Measurements from ENCODE around the gene ZNF787.

DNA sequence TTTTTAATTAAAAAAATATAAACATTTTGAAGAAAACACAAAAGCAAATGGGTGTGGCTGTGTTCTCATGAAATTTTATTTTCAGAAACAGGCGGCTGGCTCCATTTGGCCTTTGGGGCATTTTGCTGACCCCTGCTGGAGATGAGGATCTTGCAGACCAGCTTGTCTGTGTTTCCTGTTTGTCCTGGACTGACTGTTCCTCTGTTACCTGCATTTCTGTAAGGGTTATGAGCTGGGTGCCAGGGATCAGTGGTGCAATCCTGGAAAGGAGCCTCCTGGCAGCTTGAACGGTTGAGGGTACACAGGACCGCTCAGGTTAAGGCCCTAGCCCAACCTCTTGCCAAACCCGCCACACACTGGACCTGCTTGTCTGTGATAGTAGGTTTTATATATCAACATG, 49.9 kb downstream of the ZNF787 start:
- TF ChIP-seq, protein P1, sequence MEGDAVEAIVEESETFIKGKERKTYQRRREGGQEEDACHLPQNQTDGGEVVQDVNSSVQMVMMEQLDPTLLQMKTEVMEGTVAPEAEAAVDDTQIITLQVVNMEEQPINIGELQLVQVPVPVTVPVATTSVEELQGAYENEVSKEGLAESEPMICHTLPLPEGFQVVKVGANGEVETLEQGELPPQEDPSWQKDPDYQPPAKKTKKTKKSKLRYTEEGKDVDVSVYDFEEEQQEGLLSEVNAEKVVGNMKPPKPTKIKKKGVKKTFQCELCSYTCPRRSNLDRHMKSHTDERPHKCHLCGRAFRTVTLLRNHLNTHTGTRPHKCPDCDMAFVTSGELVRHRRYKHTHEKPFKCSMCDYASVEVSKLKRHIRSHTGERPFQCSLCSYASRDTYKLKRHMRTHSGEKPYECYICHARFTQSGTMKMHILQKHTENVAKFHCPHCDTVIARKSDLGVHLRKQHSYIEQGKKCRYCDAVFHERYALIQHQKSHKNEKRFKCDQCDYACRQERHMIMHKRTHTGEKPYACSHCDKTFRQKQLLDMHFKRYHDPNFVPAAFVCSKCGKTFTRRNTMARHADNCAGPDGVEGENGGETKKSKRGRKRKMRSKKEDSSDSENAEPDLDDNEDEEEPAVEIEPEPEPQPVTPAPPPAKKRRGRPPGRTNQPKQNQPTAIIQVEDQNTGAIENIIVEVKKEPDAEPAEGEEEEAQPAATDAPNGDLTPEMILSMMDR (conservative IDR thresholded peaks at IDR 0.05; ENCODE audit: low read length), result peak; percentile 71
- TF ChIP-seq EZH2phosphoT487 (IDR thresholded peaks at IDR 0.05; ENCODE audit: borderline replicate concordance, low read depth, low read length), result no peak
